Measurements from ENCODE around the gene GMNN.
A peak's percentile ranks its signal among the peaks of the same experiment; 100 is the strongest.

GMNN gene

GRCh38 chr6:24766680-24767462, 7.9 kb upstream of the GMNN start:
- H3K27me3 Mint-ChIP-seq, result no peaks in the 10 kb centered on the region
- peaks cover 0 to 2% of the 10 kb centered on the region in 2 donors for H3K4me1 Mint-ChIP-seq (ENCODE audit: low read depth in 2 of 2)
- DNase-seq (no peak), ATAC-seq (replicated peaks) (peak; percentile 54)
- H3K9me3 Mint-ChIP-seq, result no peaks in the 10 kb centered on the region
- no peaks in the 10 kb centered on the region for H3K36me3 Mint-ChIP-seq (ENCODE audit: insufficient read depth)
- no peak overlapping the region for H3K4me3 Mint-ChIP-seq
- H3K27ac Mint-ChIP-seq, result no peak overlapping the region

GRCh38 chr6:24768361-24768760, 6.4 kb upstream of the GMNN start:
- H3K27ac Mint-ChIP-seq, result no peak overlapping the region
- DNase-seq, result no peak
- no peak overlapping the region for H3K4me3 Mint-ChIP-seq
- H3K4me1 Mint-ChIP-seq (ENCODE audit: low read depth in 2 of 2), result peaks cover 0 to 2% of the 10 kb centered on the region in 2 donors
- no peaks in the 10 kb centered on the region for H3K9me3 Mint-ChIP-seq
- no peaks in the 10 kb centered on the region for H3K27me3 Mint-ChIP-seq
- H3K36me3 Mint-ChIP-seq (ENCODE audit: insufficient read depth), result no peaks in the 10 kb centered on the region
- no peak for ATAC-seq (replicated peaks)

- Mint-ChIP-seq H3K9me3 (no peaks in the 10 kb centered on the region), H3K27me3 (no peaks in the 10 kb centered on the region), H3K4me1 (ENCODE audit: low read depth in 2 of 2) (peaks cover 16 to 23% of the 10 kb centered on the region in 2 donors), H3K4me3 (peak overlapping the region; percentile 98 to 99), H3K36me3 (ENCODE audit: insufficient read depth) (peaks cover 15% of the 10 kb centered on the region), H3K27ac (peak overlapping the region; percentile 91 to 94)
- ATAC-seq (replicated peaks) (peak; percentile 16), DNase-seq (peak; percentile 5 to 25 (median 9))
These were observed 852 bp downstream of the GMNN start for GRCh38 chr6:24775520-24776058.

- H3K4me1 Mint-ChIP-seq (ENCODE audit: low read depth in 2 of 2), result peaks cover 16 to 23% of the 10 kb centered on the region in 2 donors
- peak overlapping the region in 1 of 2 donors; percentile 98 for H3K4me3 Mint-ChIP-seq
- peaks cover 19% of the 10 kb centered on the region for H3K36me3 Mint-ChIP-seq (ENCODE audit: insufficient read depth)
- DNase-seq (no peak), ATAC-seq (replicated peaks) (no peak)
- H3K27ac Mint-ChIP-seq, result no peak overlapping the region
- no peaks in the 10 kb centered on the region for H3K27me3 Mint-ChIP-seq
- no peaks in the 10 kb centered on the region for H3K9me3 Mint-ChIP-seq
These were observed 2.5 kb downstream of the GMNN start for GRCh38 chr6:24777227-24777626.

- Mint-ChIP-seq H3K36me3 (ENCODE audit: insufficient read depth) (peaks cover 19% of the 10 kb centered on the region), H3K4me3 (no peak overlapping the region), H3K27me3 (no peaks in the 10 kb centered on the region), H3K9me3 (no peaks in the 10 kb centered on the region), H3K27ac (no peak overlapping the region), H3K4me1 (ENCODE audit: low read depth in 2 of 2) (peaks cover 16 to 23% of the 10 kb centered on the region in 2 donors)
- ATAC-seq (replicated peaks) (no peak), DNase-seq (no peak)
These were observed 3.4 kb downstream of the GMNN start for GRCh38 chr6:24778121-24778520.

GRCh38 chr6:24778878-24779277, 4.1 kb downstream of the GMNN start:
- Mint-ChIP-seq H3K36me3 (ENCODE audit: insufficient read depth) (peaks cover 19% of the 10 kb centered on the region), H3K4me1 (ENCODE audit: low read depth in 2 of 2) (peaks cover 16 to 23% of the 10 kb centered on the region in 2 donors), H3K9me3 (no peaks in the 10 kb centered on the region), H3K27ac (no peak overlapping the region), H3K27me3 (no peaks in the 10 kb centered on the region), H3K4me3 (no peak overlapping the region)
- DNase-seq (no peak), ATAC-seq (replicated peaks) (no peak)

- ATAC-seq (replicated peaks) (no peak), DNase-seq (no peak)
- H3K4me1 Mint-ChIP-seq (ENCODE audit: low read depth in 2 of 2), result peaks cover 16 to 23% of the 10 kb centered on the region in 2 donors
- no peak overlapping the region for H3K4me3 Mint-ChIP-seq
- H3K27me3 Mint-ChIP-seq, result no peaks in the 10 kb centered on the region
- no peak overlapping the region for H3K27ac Mint-ChIP-seq
- peaks cover 18% of the 10 kb centered on the region for H3K36me3 Mint-ChIP-seq (ENCODE audit: insufficient read depth)
- no peaks in the 10 kb centered on the region for H3K9me3 Mint-ChIP-seq
These were observed 4.8 kb downstream of the GMNN start for GRCh38 chr6:24779416-24780016.

- Mint-ChIP-seq H3K4me3 (no peak overlapping the region), H3K27ac (peak overlapping the region in 1 of 2 donors; percentile 38), H3K27me3 (no peaks in the 10 kb centered on the region), H3K9me3 (no peaks in the 10 kb centered on the region), H3K4me1 (ENCODE audit: low read depth in 2 of 2) (peaks cover 16 to 23% of the 10 kb centered on the region in 2 donors), H3K36me3 (ENCODE audit: insufficient read depth) (peaks cover 11% of the 10 kb centered on the region)
- DNase-seq (no peak), ATAC-seq (replicated peaks) (no peak)
These were observed 5.5 kb downstream of the GMNN start for GRCh38 chr6:24780206-24780605.

GRCh38 chr6:24788031-24788665, 13.4 kb downstream of the GMNN start:
- no peak overlapping the region for H3K27ac Mint-ChIP-seq

GRCh38 chr6:24795106-24795505, 20.4 kb downstream of the GMNN start:
- Mint-ChIP-seq H3K4me3 (no peak overlapping the region), H3K27me3 (no peaks in the 10 kb centered on the region), H3K9me3 (no peaks in the 10 kb centered on the region), H3K36me3 (ENCODE audit: insufficient read depth) (peaks cover 4% of the 10 kb centered on the region), H3K27ac (no peak overlapping the region), H3K4me1 (ENCODE audit: low read depth in 2 of 2) (peaks cover 0 to 5% of the 10 kb centered on the region in 2 donors)
- DNase-seq (no peak), ATAC-seq (replicated peaks) (no peak)

More at GRCh38 chr6:24788031-24788665, 13.4 kb downstream of the GMNN start:
- Mint-ChIP-seq H3K4me1 (ENCODE audit: low read depth in 2 of 2) (no peaks in the 10 kb centered on the region), H3K9me3 (no peaks in the 10 kb centered on the region), H3K27me3 (no peaks in the 10 kb centered on the region), H3K4me3 (no peak overlapping the region), H3K36me3 (ENCODE audit: insufficient read depth) (peaks cover 8% of the 10 kb centered on the region)
- DNase-seq (no peak), ATAC-seq (replicated peaks) (no peak)

- peaks cover 18% of the 10 kb centered on the region for H3K36me3 Mint-ChIP-seq (ENCODE audit: insufficient read depth)
- H3K9me3 Mint-ChIP-seq, result no peaks in the 10 kb centered on the region
- no peak for ATAC-seq (replicated peaks)
- peaks cover 0 to 5% of the 10 kb centered on the region in 2 donors for H3K4me1 Mint-ChIP-seq (ENCODE audit: low read depth in 2 of 2)
- no peak overlapping the region for H3K4me3 Mint-ChIP-seq
- H3K27me3 Mint-ChIP-seq, result no peaks in the 10 kb centered on the region
- H3K27ac Mint-ChIP-seq, result no peak overlapping the region
- DNase-seq, result no peak
These were observed 22.0 kb downstream of the GMNN start for GRCh38 chr6:24796616-24797290.

GRCh38 chr6:24797596-24798216, 23.0 kb downstream of the GMNN start:
- no peak overlapping the region for H3K4me3 Mint-ChIP-seq
- DNase-seq (no peak), ATAC-seq (replicated peaks) (no peak)
- peaks cover 0 to 5% of the 10 kb centered on the region in 2 donors for H3K4me1 Mint-ChIP-seq (ENCODE audit: low read depth in 2 of 2)
- H3K36me3 Mint-ChIP-seq (ENCODE audit: insufficient read depth), result peaks cover 26% of the 10 kb centered on the region
- H3K27ac Mint-ChIP-seq, result no peak overlapping the region
- H3K9me3 Mint-ChIP-seq, result no peaks in the 10 kb centered on the region
- H3K27me3 Mint-ChIP-seq, result no peaks in the 10 kb centered on the region
